Duodenal mucosa (tissue), 2 donors: ENCODE data around the gene FBLN2.

Experiments
- H3K27ac ChIP-seq: one replicate; pipeline ENCODE4 v1.7.0; 2013; ENCODE audit warnings: low read depth, low read length
- H3K27me3 ChIP-seq, 2 donors: one replicate each; pipeline ENCODE4 v1.7.0; 2013; ENCODE audit warnings: low read length in 2 of 2, control low read depth in 1 of 2; ENCODE audit not compliant: insufficient read depth in 2 of 2, control insufficient read depth in 1 of 2
- H3K36me3 ChIP-seq, 2 donors: one replicate each; pipeline ENCODE4 v1.7.0; 2013; ENCODE audit warnings: low read length in 2 of 2, control low read depth in 1 of 2; ENCODE audit not compliant: insufficient read depth in 2 of 2, control insufficient read depth in 1 of 2
- H3K4me1 ChIP-seq, 2 donors: one replicate each; pipeline ENCODE4 v1.7.0; 2013; ENCODE audit warnings: low read length in 2 of 2, control low read depth in 1 of 2; ENCODE audit not compliant: insufficient read depth in 2 of 2, control insufficient read depth in 1 of 2
- H3K4me3 ChIP-seq, 2 donors: one replicate each; pipeline ENCODE4 v1.7.0; 2013; ENCODE audit warnings: low read length in 2 of 2, low read depth in 1 of 2
- H3K9ac ChIP-seq, 2 donors: one replicate each; pipeline ENCODE4 v1.7.0; 2013; ENCODE audit warnings: low read length in 2 of 2, low read depth in 1 of 2
- H3K9me3 ChIP-seq, 2 donors: one replicate each; pipeline ENCODE4 v1.7.0; 2013; ENCODE audit warnings: low read length in 2 of 2, control low read depth in 1 of 2; ENCODE audit not compliant: control insufficient read depth in 1 of 2

FBLN2 gene

GRCh38 chr3:13629644-13630043 is 80.7 kb downstream of the FBLN2 start:
- Histone ChIP-seq H3K4me1 (peaks cover 0 to 7% of the 10 kb centered on the region in 2 donors), H3K27me3 (no peaks in the 10 kb centered on the region), H3K4me3 (no peak overlapping the region), H3K9ac (no peak overlapping the region), H3K36me3 (no peaks in the 10 kb centered on the region), H3K27ac (no peak overlapping the region), H3K9me3 (no peaks in the 10 kb centered on the region)

GRCh38 chr3:13631256-13631655 is 82.3 kb downstream of the FBLN2 start:
- Histone ChIP-seq H3K36me3 (no peaks in the 10 kb centered on the region), H3K27ac (no peak overlapping the region), H3K9ac (no peak overlapping the region), H3K4me1 (peaks cover 0 to 7% of the 10 kb centered on the region in 2 donors), H3K9me3 (no peaks in the 10 kb centered on the region), H3K27me3 (no peaks in the 10 kb centered on the region), H3K4me3 (no peak overlapping the region)

GRCh38 chr3:13633176-13633575 is 84.3 kb downstream of the FBLN2 start:
- H3K4me1 ChIP-seq, result peaks cover 0 to 12% of the 10 kb centered on the region in 2 donors
- no peaks in the 10 kb centered on the region for H3K27me3 ChIP-seq
- H3K4me3 ChIP-seq, result no peak overlapping the region
- no peak overlapping the region for H3K9ac ChIP-seq
- H3K27ac ChIP-seq, result no peak overlapping the region
- no peaks in the 10 kb centered on the region for H3K36me3 ChIP-seq
- H3K9me3 ChIP-seq, result no peaks in the 10 kb centered on the region

- peaks cover 0 to 12% of the 10 kb centered on the region in 2 donors for H3K4me1 ChIP-seq
- no peaks in the 10 kb centered on the region for H3K27me3 ChIP-seq
- H3K4me3 ChIP-seq, result no peak overlapping the region
- no peak overlapping the region for H3K9ac ChIP-seq
- no peaks in the 10 kb centered on the region for H3K9me3 ChIP-seq
- H3K36me3 ChIP-seq, result no peaks in the 10 kb centered on the region
- no peak overlapping the region for H3K27ac ChIP-seq
These were observed 85.2 kb downstream of the FBLN2 start for GRCh38 chr3:13634151-13634550.

- H3K27ac ChIP-seq, result no peak overlapping the region
- no peaks in the 10 kb centered on the region for H3K36me3 ChIP-seq
- H3K4me3 ChIP-seq, result no peak overlapping the region
- no peak overlapping the region for H3K9ac ChIP-seq
- no peaks in the 10 kb centered on the region for H3K9me3 ChIP-seq
- no peaks in the 10 kb centered on the region for H3K27me3 ChIP-seq
- H3K4me1 ChIP-seq, result peaks cover 0 to 12% of the 10 kb centered on the region in 2 donors
These were observed 85.7 kb downstream of the FBLN2 start for GRCh38 chr3:13634615-13635014.

- peaks cover 0 to 12% of the 10 kb centered on the region in 2 donors for H3K4me1 ChIP-seq
- H3K9ac ChIP-seq, result no peak overlapping the region
- H3K36me3 ChIP-seq, result no peaks in the 10 kb centered on the region
- no peak overlapping the region for H3K4me3 ChIP-seq
- H3K27ac ChIP-seq, result no peak overlapping the region
- H3K9me3 ChIP-seq, result no peaks in the 10 kb centered on the region
- H3K27me3 ChIP-seq, result peaks cover 0 to 2% of the 10 kb centered on the region in 2 donors
These were observed 87.3 kb downstream of the FBLN2 start for GRCh38 chr3:13636186-13636585.

- Histone ChIP-seq H3K9ac (no peak overlapping the region), H3K27ac (no peak overlapping the region), H3K4me1 (peaks cover 0 to 12% of the 10 kb centered on the region in 2 donors), H3K9me3 (no peaks in the 10 kb centered on the region), H3K27me3 (peaks cover 0 to 4% of the 10 kb centered on the region in 2 donors), H3K4me3 (peak overlapping the region in 1 of 2 donors; percentile 44), H3K36me3 (no peaks in the 10 kb centered on the region)
These were observed 87.9 kb downstream of the FBLN2 start for GRCh38 chr3:13636874-13637273.

- Histone ChIP-seq H3K36me3 (no peaks in the 10 kb centered on the region), H3K4me1 (peaks cover 0 to 12% of the 10 kb centered on the region in 2 donors), H3K27me3 (peaks cover 0 to 4% of the 10 kb centered on the region in 2 donors), H3K9ac (peak overlapping the region in 1 of 2 donors; percentile 32), H3K4me3 (peak overlapping the region in 1 of 2 donors; percentile 44), H3K27ac (no peak overlapping the region), H3K9me3 (no peaks in the 10 kb centered on the region)
These were observed 88.5 kb downstream of the FBLN2 start for GRCh38 chr3:13637311-13637891.

- Histone ChIP-seq H3K27me3 (peaks cover 0 to 4% of the 10 kb centered on the region in 2 donors), H3K36me3 (no peaks in the 10 kb centered on the region), H3K27ac (no peak overlapping the region), H3K9me3 (no peaks in the 10 kb centered on the region), H3K9ac (no peak overlapping the region), H3K4me3 (no peak overlapping the region), H3K4me1 (peaks cover 0 to 12% of the 10 kb centered on the region in 2 donors)
These were observed 89.0 kb downstream of the FBLN2 start for GRCh38 chr3:13637953-13638352.

- H3K9ac ChIP-seq, result no peak overlapping the region
- H3K27me3 ChIP-seq, result peaks cover 0 to 4% of the 10 kb centered on the region in 2 donors
- no peaks in the 10 kb centered on the region for H3K36me3 ChIP-seq
- H3K4me1 ChIP-seq, result peaks cover 0 to 12% of the 10 kb centered on the region in 2 donors
- H3K27ac ChIP-seq, result no peak overlapping the region
- no peak overlapping the region for H3K4me3 ChIP-seq
- no peaks in the 10 kb centered on the region for H3K9me3 ChIP-seq
These were observed 90.0 kb downstream of the FBLN2 start for GRCh38 chr3:13638927-13639326.
